Epithelial cell of proximal tubule (primary cell): ENCODE results near the gene CDH3. TPM values are rescaled to one million over a fixed set of nuclear protein-coding genes. Genes with fewer than 3 reads are reported as not detected.

Experiments
- DNase-seq: peaks from one replicate; pipeline ENCODE4 v3.0.0-alpha.2; 2011; ENCODE audit warnings: low read depth
- H3K4me3 ChIP-seq: 2 replicates; pipeline ENCODE4 v1.5.1; 2011; ENCODE audit warnings: low read depth, mild to moderate bottlenecking, low read length
- total RNA-seq: library from RNA; depleted of rRNA; stranded (reverse); fragments of >200 nt; gene quantifications from 2 replicates; pipeline ENCODE4 v1.2.3, GENCODE V29; 2015
- TF ChIP-seq, protein P1 (sequence below): conservative IDR thresholded peaks from 2 replicates; pipeline ENCODE4 v1.5.1; 2012; ENCODE audit warnings: low read depth, mild to moderate bottlenecking, low read length

The CDH3 gene
- 91.2 and 174 TPM in 2 replicates for total RNA-seq

DNA sequence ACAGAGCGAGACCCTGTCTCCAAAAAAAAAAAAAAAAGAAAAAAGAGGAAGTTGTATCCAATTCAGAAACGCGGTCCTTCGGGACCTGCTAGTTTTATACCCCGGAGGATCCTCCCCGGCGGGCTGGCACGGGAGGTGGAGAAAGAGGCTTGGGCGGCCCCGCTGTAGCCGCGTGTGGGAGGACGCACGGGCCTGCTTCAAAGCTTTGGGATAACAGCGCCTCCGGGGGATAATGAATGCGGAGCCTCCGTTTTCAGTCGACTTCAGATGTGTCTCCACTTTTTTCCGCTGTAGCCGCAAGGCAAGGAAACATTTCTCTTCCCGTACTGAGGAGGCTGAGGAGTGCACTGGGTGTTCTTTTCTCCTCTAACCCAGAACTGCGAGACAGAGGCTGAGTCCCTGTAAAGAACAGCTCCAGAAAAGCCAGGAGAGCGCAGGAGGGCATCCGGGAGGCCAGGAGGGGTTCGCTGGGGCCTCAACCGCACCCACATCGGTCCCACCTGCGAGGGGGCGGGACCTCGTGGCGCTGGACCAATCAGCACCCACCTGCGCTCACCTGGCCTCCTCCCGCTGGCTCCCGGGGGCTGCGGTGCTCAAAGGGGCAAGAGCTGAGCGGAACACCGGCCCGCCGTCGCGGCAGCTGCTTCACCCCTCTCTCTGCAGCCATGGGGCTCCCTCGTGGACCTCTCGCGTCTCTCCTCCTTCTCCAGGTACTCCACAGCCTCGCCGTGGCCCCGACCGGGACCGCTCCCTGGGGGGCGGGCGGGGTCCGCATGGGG is at the start of gene CDH3:
CDH3 (plus strand) TSS at position 596 of the 779 bp plus-strand sequence; CDS start at position 666, 70 bp downstream.
- peak within 1 kb of the TSS; percentile 57 for H3K4me3 ChIP-seq
- TF ChIP-seq, protein P1, sequence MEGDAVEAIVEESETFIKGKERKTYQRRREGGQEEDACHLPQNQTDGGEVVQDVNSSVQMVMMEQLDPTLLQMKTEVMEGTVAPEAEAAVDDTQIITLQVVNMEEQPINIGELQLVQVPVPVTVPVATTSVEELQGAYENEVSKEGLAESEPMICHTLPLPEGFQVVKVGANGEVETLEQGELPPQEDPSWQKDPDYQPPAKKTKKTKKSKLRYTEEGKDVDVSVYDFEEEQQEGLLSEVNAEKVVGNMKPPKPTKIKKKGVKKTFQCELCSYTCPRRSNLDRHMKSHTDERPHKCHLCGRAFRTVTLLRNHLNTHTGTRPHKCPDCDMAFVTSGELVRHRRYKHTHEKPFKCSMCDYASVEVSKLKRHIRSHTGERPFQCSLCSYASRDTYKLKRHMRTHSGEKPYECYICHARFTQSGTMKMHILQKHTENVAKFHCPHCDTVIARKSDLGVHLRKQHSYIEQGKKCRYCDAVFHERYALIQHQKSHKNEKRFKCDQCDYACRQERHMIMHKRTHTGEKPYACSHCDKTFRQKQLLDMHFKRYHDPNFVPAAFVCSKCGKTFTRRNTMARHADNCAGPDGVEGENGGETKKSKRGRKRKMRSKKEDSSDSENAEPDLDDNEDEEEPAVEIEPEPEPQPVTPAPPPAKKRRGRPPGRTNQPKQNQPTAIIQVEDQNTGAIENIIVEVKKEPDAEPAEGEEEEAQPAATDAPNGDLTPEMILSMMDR: no peak
- DNase-seq: no peak

- DNase-seq: no peak
- TF ChIP-seq, protein P1: no peak
- H3K4me3 ChIP-seq: no peak overlapping the region
These were observed 48.8 kb upstream of the CDH3 start for GRCh38 chr16:68596266-68596665.

DNA sequence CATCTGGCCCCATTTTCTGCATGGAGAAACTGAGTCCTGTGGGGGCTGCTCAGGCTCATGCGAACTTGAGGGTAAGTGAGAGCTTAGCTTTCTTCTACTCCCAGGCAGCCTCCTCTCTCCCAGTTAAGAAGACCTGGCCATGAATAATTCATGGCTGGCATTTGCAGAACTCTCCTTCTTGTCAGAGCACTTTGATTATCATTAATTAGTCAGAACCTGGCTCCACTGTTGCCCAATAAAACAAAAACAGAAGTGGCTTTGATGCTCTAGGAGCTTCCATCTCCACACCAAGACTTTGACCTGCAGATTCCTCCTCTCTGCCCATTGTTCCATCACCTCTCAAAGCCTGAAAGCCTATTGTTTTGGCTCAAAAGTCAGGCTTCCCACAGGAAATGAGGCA is 45.5 kb upstream of the CDH3 start:
- no peak for DNase-seq
- TF ChIP-seq, protein P1: no peak

DNA sequence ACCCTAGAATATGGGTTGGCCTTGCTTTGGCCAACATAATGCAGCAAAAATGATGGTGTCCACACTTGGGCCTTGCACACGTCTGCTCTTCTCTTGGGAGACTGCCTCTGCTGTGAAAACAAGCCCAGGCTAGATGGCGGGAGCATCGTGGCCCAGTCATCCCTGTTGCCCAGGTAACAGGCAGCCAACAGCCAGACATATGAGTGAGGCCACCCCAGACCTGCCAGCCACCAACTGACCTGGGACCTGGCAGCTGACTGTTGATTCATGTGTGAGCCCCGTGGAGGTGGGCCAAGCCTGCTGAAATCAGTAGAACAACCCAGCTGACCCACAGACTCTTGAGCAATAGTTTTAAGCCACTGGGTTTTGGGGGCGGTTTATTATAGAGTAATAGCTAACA is 39.4 kb upstream of the CDH3 start:
- H3K4me3 ChIP-seq: no peak overlapping the region
- peak; percentile 54 for DNase-seq
- TF ChIP-seq, protein P1: no peak

More for the DNA sequence above, 45.5 kb upstream of the CDH3 start:
- no peak overlapping the region for H3K4me3 ChIP-seq

- DNase-seq: no peak
- H3K4me3 ChIP-seq: no peak overlapping the region
- TF ChIP-seq, protein P1: no peak
These were observed 37.7 kb upstream of the CDH3 start for GRCh38 chr16:68607443-68607842.

DNA sequence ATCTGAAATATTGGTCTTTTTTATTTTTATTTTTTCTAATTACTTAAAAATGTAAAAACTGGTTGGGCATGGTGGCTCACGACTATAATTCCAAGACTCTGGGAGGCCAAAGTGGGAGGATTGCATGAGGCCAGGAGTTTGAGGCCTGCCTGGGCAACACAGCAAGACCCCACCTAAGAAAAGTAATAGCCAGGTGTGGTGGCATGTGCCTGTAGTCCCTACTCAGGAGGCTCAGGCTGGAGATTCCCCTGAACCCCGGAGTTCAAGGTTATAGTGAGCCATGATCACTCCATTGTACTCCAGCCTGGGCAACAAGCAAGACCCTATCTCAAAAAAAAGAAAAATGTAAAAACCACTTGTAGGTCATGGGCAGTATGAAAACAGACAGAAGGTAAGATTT is 36.8 kb upstream of the CDH3 start:
- no peak for DNase-seq
- TF ChIP-seq, protein P1: no peak
- no peak overlapping the region for H3K4me3 ChIP-seq

DNA sequence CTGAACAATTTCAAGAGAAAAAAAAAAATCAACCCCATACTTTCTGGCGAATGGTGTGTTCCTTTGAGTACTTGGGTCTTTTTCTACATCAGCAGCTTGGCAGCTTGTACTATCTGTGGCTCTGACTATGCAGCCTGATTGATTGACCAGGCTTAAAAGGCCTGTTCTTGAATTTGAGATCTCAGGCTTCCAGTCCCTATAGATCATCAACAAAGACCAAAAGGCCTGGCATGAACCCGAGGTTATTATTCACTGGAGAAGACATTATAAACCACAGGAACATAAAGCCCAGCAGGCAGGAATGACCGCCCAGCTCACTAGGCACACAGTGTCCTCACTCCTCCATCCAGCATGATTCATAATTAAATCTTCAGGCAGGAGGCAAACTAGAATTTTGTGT is 32.1 kb upstream of the CDH3 start:
- TF ChIP-seq, protein P1: no peak
- no peak for DNase-seq
- H3K4me3 ChIP-seq: no peak overlapping the region
